A673 (cell line): Measurements from ENCODE around the gene KIF5A.

ENCODE experiments used
- CTCF ChIP-seq: fragments of 300-800, 200-600 bp; sonication (generic); conservative IDR thresholded peaks from 2 replicates; pipeline ENCODE4 v1.5.1; 2017; ENCODE audit warnings: low read depth, mild to moderate bottlenecking, antibody characterized with exemption, low read length, moderate library complexity, mixed read lengths
- EZH2 ChIP-seq: fragments of 200-600 bp; sonication (generic); IDR thresholded peaks from 2 replicates; pipeline ENCODE4 v1.6.1; 2017; ENCODE audit warnings: borderline replicate concordance, low read depth, mild to moderate bottlenecking, mixed read lengths, antibody characterized with exemption, low read length; ENCODE audit not compliant: poor library complexity, severe bottlenecking

GRCh38 chr12:57615637-57616036 lies 65.8 kb downstream of the KIF5A start:
- TF ChIP-seq EZH2, result no peak
- no peak for TF ChIP-seq CTCF
